NCI-H82 treated with DMSO at 0.1 percent for 48 hours (cell line): Measurements from ENCODE around the gene GREM1.

ENCODE experiments used
- DNase-seq: peaks from one replicate; lab custom pipeline; 2025; ENCODE audit not compliant: unreplicated experiment; lab: John Stamatoyannopoulos, UW

GREM1 gene

GRCh38 chr15:32694222-32694983 is 23.4 kb upstream of the GREM1 start:
- no peak for DNase-seq

GRCh38 chr15:32698773-32699390 is 18.9 kb upstream of the GREM1 start:
- no peak for DNase-seq

DNA sequence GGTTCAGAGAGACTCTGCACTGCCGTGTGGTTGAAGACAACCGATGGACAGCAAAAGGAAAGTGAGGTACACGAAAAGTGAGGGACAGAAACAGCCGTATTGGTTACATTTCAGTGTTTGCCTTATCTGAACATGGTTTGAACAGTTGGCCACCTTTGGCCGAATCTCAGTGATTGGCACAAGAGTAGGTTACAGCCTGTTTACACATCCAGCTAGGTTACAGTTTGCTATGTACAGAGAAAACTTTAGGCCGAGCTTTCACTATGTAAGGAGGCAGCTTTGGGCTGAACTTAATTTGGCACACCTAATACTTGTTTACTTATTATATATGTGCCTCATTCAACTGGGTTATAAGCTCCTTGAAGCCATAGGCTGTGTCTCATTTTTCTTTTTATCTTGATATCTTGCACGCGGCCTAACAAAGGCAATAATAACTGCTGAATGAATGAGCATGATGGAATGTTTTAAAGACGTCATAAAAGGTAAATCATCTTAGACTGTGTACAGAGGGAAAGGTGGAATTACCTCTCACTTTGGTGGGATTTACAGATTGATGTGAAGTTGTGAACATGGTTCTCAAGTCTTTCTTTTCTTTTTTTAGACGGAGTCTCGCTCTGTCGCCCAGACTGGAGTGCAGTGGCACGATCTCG is 17.2 kb upstream of the GREM1 start:
- DNase-seq, result no peak

GRCh38 chr15:32701863-32702262 is 15.9 kb upstream of the GREM1 start:
- no peak for DNase-seq

DNA sequence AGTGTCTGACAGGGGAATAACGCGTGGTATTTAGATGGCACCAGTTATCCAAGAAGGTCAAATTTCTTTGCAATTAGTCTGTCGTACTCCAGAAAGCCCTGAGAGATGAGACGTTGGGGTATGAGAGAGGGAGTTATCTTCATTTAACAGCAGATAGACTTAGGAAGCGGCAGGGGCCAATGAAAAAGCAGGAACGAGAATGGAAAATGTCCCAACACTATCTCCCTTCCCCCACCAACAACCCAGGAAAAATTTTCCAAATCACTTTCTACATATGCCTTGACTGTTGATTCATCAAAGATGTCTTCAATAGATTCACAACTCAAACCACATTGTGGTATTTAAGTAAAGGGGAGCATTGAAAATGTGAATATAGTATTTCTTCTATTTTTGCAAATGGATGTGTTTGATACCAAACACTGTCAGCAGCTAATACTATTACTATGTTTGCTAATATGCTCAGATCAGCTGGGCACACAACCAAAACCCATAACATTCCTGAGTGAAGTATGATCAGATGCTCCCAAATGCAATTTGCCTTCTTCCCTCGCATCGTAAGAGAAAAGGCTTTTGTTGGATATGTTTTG is 13.3 kb upstream of the GREM1 start:
- no peak for DNase-seq

GRCh38 chr15:32705446-32705845 is 12.4 kb upstream of the GREM1 start:
- no peak for DNase-seq

- no peak for DNase-seq
Measured at GRCh38 chr15:32706704-32707103, 11.1 kb upstream of the GREM1 start.

- no peak for DNase-seq
Measured at GRCh38 chr15:32707436-32707835, 10.4 kb upstream of the GREM1 start.

GRCh38 chr15:32709295-32710033 is 8.3 kb upstream of the GREM1 start:
- no peak for DNase-seq

GRCh38 chr15:32715276-32715675 is 2.5 kb upstream of the GREM1 start:
- no peak for DNase-seq

DNA sequence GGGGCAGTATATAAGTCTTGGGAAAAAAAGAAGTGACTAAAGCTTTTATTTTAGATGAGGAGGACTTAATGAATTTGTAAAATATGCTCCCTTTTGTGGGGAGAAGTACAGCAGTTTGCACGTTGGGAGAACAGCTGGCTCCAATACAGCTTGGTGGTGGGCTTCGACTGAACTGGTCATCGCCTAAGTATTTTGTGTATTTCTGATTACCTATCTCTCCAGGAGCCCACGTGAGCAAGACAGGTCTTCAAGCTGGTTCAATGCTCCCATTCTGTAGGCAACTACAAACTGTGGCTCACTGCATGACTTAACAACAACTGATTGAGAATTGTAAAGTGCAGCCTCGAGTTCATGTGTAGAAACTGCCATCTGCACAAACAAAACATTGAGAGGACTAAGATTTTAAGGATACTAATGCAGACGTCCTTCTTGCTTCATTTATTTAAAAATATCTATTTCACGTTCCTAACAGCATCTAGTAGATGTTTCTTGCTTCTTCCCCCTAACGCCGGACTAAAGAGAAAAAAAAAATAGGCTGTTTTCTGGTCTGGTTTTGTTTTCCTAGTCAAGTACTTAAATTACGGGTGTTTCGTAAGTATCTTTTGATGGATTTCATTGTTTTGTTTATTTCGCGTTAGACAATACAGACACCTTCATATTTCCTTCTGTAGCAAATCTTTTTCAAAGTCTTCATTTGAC is 1.4 kb upstream of the GREM1 start:
- no peak for DNase-seq

DNA sequence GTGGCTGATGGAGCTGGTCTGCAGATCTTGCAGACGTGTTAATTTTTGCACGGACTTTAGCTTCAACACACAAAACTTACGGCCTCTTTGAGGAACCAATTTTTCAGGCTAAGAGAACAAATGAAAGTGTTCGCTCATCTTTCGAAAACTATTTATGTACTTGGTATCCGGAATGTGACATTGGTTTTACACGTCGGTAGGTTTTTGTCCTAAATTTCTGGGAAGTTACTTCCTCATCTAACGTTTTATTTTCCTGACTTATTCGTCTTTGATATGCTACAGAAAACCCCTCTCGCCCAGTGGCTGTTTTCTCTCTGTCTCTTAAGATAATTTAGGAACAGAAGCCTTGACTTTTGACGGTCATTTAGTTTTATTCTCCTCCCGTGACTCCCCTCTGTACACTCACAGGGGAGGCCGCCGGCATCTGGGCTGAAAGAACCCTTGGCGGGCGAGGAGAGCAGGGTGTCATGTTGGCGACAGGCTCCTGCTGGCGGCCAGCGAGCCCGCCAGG is 834 bp upstream of the GREM1 start:
- no peak for DNase-seq

DNA sequence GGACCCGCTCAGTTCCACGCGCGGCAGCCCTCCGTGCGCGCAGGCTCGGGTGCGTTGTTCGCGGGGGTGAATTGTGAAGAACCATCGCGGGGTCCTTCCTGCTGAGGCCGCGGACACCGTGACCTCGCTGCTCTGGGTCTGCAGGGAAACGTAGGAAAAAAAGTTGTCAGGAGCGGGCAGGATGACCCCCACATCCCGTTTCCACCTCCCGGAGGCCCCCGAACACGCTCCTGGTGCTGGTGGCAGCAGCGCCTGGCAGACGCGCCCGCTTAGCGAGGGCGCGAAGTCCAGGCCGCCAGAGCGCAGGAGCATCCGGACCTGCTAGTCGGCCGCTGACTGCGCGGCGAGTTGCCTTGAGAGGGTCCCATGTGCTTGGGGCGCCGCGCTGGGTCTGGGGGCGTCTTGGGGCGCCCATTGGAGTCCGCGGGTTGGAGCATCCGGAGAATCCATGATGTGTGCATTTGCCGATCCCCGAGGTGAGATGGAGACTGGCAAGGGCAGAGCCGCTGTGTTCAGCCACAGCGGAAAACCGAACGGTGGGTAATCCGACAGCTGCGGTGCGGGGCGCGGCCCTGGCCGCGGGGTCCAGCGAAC is 520 bp downstream of the GREM1 start:
- no peak for DNase-seq

GRCh38 chr15:32718821-32719716 is 1.3 kb downstream of the GREM1 start:
- no peak for DNase-seq

- DNase-seq, result no peak
Measured at GRCh38 chr15:32721596-32721995, 3.8 kb downstream of the GREM1 start.

DNA sequence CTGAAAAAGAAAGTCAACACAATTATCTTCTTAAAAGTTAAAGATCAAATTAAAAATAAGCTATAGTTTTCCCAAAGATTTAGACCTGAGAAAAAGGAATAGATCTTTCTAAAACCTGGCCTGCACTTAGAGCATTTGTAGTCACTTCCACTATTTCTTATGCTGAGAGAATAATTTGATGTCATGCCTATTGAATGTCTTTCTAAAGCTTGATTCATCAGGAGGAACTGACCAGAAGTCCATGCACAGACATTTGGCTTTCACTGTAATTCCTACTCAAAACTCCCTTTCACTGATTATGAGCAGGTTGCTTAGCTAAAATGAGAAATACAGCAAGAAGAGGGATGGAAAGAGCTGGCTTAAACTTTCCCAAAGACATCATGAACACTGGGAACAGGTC is 4.3 kb downstream of the GREM1 start:
- DNase-seq, result no peak

GRCh38 chr15:32723171-32723948 is 5.6 kb downstream of the GREM1 start:
- no peak for DNase-seq

GRCh38 chr15:32729700-32730395 is 12.0 kb downstream of the GREM1 start:
- DNase-seq, result no peak
